ENCODE data around the gene CLDN1.

Gene CLDN1

GRCh38 chr3:190299969-190300368, 22.3 kb downstream of the CLDN1 start:
- TF ChIP-seq CTCF (conservative IDR thresholded peaks at IDR 0.05; ENCODE audit: low read depth, low read length) = no peak
- no peak for DNase-seq (ENCODE audit: low read depth)
- H3K4me3 ChIP-seq (ENCODE audit: low read length) = no peak overlapping the region

GRCh38 chr3:190294030-190294429, 28.2 kb downstream of the CLDN1 start:
- TF ChIP-seq CTCF (conservative IDR thresholded peaks at IDR 0.05; ENCODE audit: low read depth, low read length) = no peak
- no peak for DNase-seq (ENCODE audit: low read depth)
- no peak overlapping the region for H3K4me3 ChIP-seq (ENCODE audit: low read length)

GRCh38 chr3:190293621-190294020, 28.6 kb downstream of the CLDN1 start:
- no peak for DNase-seq (ENCODE audit: low read depth)
- no peak overlapping the region for H3K4me3 ChIP-seq (ENCODE audit: low read length)
- no peak for TF ChIP-seq CTCF (conservative IDR thresholded peaks at IDR 0.05; ENCODE audit: low read depth, low read length)

GRCh38 chr3:190291994-190292584, 30.2 kb downstream of the CLDN1 start:
- no peak overlapping the region for H3K4me3 ChIP-seq (ENCODE audit: low read length)
- DNase-seq (ENCODE audit: low read depth) = no peak
- no peak for TF ChIP-seq CTCF (conservative IDR thresholded peaks at IDR 0.05; ENCODE audit: low read depth, low read length)

- no peak for TF ChIP-seq CTCF (conservative IDR thresholded peaks at IDR 0.05; ENCODE audit: low read depth, low read length)
- H3K4me3 ChIP-seq (ENCODE audit: low read length) = no peak overlapping the region
- no peak for DNase-seq (ENCODE audit: low read depth)
Observed at GRCh38 chr3:190289989-190290388, 32.3 kb downstream of the CLDN1 start.

- no peak overlapping the region for H3K4me3 ChIP-seq (ENCODE audit: low read length)
- TF ChIP-seq CTCF (conservative IDR thresholded peaks at IDR 0.05; ENCODE audit: low read depth, low read length) = no peak
- no peak for DNase-seq (ENCODE audit: low read depth)
Observed at GRCh38 chr3:190288836-190289235, 33.4 kb downstream of the CLDN1 start.

- no peak for DNase-seq (ENCODE audit: low read depth)
- TF ChIP-seq CTCF (conservative IDR thresholded peaks at IDR 0.05; ENCODE audit: low read depth, low read length) = no peak
- no peak overlapping the region for H3K4me3 ChIP-seq (ENCODE audit: low read length)
Observed at GRCh38 chr3:190286014-190286413, 36.2 kb downstream of the CLDN1 start.

All from retinal pigment epithelial cell (primary cell).